CD4-positive, alpha-beta T cell (primary cell): ENCODE results near the gene TUBGCP6. TPM values are rescaled to one million over a fixed set of nuclear protein-coding genes. Genes with fewer than 3 reads are reported as not detected.

ENCODE experiments used
- ATAC-seq: fragments of 200-7000 bp; cut with Tn5 transposase; one replicate; pipeline ENCODE4 v1.10.0; 2022; ENCODE audit warnings: mild to moderate bottlenecking; ENCODE audit not compliant: poor library complexity
- CTCF ChIA-PET: fragments of 350-600 bp; sonication (Branson Sonifier 250); formaldehyde crosslinking; loops from one replicate; lab custom pipeline; 2021; ENCODE audit warnings: antibody characterized with exemption, inconsistent platforms; lab: Charles Lee
- POLR2A ChIA-PET: fragments of 350-600 bp; sonication (Branson Sonifier 250); formaldehyde crosslinking; loops from one replicate; lab custom pipeline; 2021; ENCODE audit warnings: antibody characterized with exemption, inconsistent platforms; lab: Charles Lee
- DNase-seq, 14 experiments: peaks; one replicate each; pipeline ENCODE4 v3.0.0-alpha.2; 2013 to 2020; ENCODE audit warnings: mixed read lengths in 2 of 14
- H3K27ac ChIP-seq, 2 donors: one replicate each; pipeline versions ENCODE4 v1.5.1 to v1.7.0; 2013; ENCODE audit warnings: low read length in 2 of 2, low read depth in 1 of 2, mild to moderate bottlenecking in 1 of 2
- H3K27me3 ChIP-seq, 2 experiments: 1 replicate in 1 of 2; 2 replicates in 1 of 2; pipeline versions ENCODE4 v1.6.1 to v1.7.0; 2013; ENCODE audit warnings: low read length in 2 of 2, control low read depth in 1 of 2, mild to moderate bottlenecking in 1 of 2, moderate library complexity in 1 of 2; ENCODE audit not compliant: insufficient read depth in 2 of 2, control insufficient read depth in 1 of 2
- H3K36me3 ChIP-seq: one replicate; pipeline ENCODE4 v1.6.1; 2013; ENCODE audit warnings: low read length, control low read depth; ENCODE audit not compliant: insufficient read depth
- H3K4me1 ChIP-seq: one replicate; pipeline ENCODE4 v1.6.1; 2013; ENCODE audit warnings: low read length, control low read depth; ENCODE audit not compliant: insufficient read depth
- H3K4me3 ChIP-seq: one replicate; pipeline ENCODE4 v1.5.1; 2013; ENCODE audit warnings: mild to moderate bottlenecking, low read length, moderate library complexity
- H3K9me3 ChIP-seq, 2 experiments: 1 replicate in 1 of 2; 2 replicates in 1 of 2; pipeline versions ENCODE4 v1.6.1 to v1.7.0; 2013; ENCODE audit warnings: low read length in 2 of 2, mild to moderate bottlenecking in 2 of 2, control low read depth in 1 of 2, moderate library complexity in 1 of 2; ENCODE audit not compliant: control insufficient read depth in 1 of 2, insufficient read depth in 1 of 2
- H3K27ac Mint-ChIP-seq: one replicate; pipeline ENCODE4 v1.8.0; 2020; ENCODE audit warnings: mixed read lengths
- H3K27me3 Mint-ChIP-seq: one replicate; pipeline ENCODE4 v1.8.0; 2021; ENCODE audit warnings: mixed read lengths
- H3K36me3 Mint-ChIP-seq: one replicate; pipeline ENCODE4 v1.8.0; 2021; ENCODE audit warnings: low read depth, mixed read lengths
- H3K4me1 Mint-ChIP-seq: one replicate; pipeline ENCODE4 v1.8.0; 2021; ENCODE audit warnings: low read depth, mixed read lengths
- H3K4me3 Mint-ChIP-seq: one replicate; pipeline ENCODE4 v1.8.0; 2020; ENCODE audit warnings: mild to moderate bottlenecking, mixed read lengths
- H3K9me3 Mint-ChIP-seq: one replicate; pipeline ENCODE4 v1.8.0; 2020; ENCODE audit warnings: mixed read lengths
- intact Hi-C, 2 experiments: fragments of 100-400 bp; cut with DNase I in 1 of 2; cut with micrococcal nuclease in 1 of 2; formaldehyde crosslinking; loops; one replicate each; pipeline versions ENCODE4 v1.15.1 to v1.9.0; 2023 to 2025; cut with DNase I, micrococcal nuclease
- total RNA-seq, 174 experiments: library from RNA in 2 of 174; stranded (reverse) in 2 of 174; gene quantifications; one replicate each; pipeline ENCODE4 v1.2.3 and lab custom pipeline; 2021 to 2026
- TF ChIP-seq, protein P1 (sequence below): fragments of 200-600 bp; IDR thresholded peaks from one replicate; pipeline ENCODE4 v1.8.0; 2022; ENCODE audit warnings: antibody characterized with exemption, mild to moderate bottlenecking

TUBGCP6 gene
- total RNA-seq, 2 experiments from 2014 or later, result 124 to 126 TPM

DNA sequence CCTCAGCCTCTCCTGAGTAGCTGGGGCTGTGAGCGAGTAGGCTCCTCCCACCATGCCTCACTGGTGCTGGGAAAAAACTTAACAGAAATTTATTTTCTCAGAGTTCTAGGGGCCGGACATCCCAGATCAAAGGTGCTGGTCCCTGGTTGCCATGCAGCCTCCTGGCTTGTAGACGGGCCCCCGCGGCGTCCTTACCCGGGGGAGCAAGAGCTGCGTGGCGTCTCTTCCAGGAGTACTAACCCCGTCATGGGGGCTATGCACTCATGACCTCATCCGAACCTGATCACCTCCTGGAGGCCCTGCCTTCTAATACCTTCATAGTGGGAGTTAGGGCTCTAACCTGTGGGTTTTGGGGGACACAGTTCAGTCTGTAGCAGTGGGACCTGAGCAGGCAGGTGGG, 56.5 kb downstream of the TUBGCP6 start:
- no peaks in the 10 kb centered on the region for H3K9me3 ChIP-seq
- H3K27me3 ChIP-seq, result peaks cover 0 to 2% of the 10 kb centered on the region in 2 experiments
- peaks cover 44% of the 10 kb centered on the region for H3K4me1 Mint-ChIP-seq
- peak in 1 of 14 experiments; percentile 20 for DNase-seq
- TF ChIP-seq, protein P1, sequence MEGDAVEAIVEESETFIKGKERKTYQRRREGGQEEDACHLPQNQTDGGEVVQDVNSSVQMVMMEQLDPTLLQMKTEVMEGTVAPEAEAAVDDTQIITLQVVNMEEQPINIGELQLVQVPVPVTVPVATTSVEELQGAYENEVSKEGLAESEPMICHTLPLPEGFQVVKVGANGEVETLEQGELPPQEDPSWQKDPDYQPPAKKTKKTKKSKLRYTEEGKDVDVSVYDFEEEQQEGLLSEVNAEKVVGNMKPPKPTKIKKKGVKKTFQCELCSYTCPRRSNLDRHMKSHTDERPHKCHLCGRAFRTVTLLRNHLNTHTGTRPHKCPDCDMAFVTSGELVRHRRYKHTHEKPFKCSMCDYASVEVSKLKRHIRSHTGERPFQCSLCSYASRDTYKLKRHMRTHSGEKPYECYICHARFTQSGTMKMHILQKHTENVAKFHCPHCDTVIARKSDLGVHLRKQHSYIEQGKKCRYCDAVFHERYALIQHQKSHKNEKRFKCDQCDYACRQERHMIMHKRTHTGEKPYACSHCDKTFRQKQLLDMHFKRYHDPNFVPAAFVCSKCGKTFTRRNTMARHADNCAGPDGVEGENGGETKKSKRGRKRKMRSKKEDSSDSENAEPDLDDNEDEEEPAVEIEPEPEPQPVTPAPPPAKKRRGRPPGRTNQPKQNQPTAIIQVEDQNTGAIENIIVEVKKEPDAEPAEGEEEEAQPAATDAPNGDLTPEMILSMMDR, result no peak
- peaks cover 10% of the 10 kb centered on the region for H3K36me3 ChIP-seq
- H3K4me3 ChIP-seq, result no peak overlapping the region
- no peaks in the 10 kb centered on the region for H3K9me3 Mint-ChIP-seq
- H3K4me1 ChIP-seq, result peaks cover 81% of the 10 kb centered on the region
- intact Hi-C loops, result loop anchor here in 1 of 2 experiments (5.0 kb wide), 2 partner anchors 54 to 271 kb away; partner anchors contain the start of genes ALG12 and CRELD2
- H3K27ac ChIP-seq, result peak overlapping the region; percentile 94 to 99
- H3K27ac Mint-ChIP-seq, result peak overlapping the region; percentile 96
- peaks cover 4% of the 10 kb centered on the region for H3K27me3 Mint-ChIP-seq
- ATAC-seq, result no peak
- peaks cover 27% of the 10 kb centered on the region for H3K36me3 Mint-ChIP-seq
- ChIA-PET POLR2A (no interaction called here), CTCF (no interaction called here)
- H3K4me3 Mint-ChIP-seq, result peak overlapping the region; percentile 65

DNA sequence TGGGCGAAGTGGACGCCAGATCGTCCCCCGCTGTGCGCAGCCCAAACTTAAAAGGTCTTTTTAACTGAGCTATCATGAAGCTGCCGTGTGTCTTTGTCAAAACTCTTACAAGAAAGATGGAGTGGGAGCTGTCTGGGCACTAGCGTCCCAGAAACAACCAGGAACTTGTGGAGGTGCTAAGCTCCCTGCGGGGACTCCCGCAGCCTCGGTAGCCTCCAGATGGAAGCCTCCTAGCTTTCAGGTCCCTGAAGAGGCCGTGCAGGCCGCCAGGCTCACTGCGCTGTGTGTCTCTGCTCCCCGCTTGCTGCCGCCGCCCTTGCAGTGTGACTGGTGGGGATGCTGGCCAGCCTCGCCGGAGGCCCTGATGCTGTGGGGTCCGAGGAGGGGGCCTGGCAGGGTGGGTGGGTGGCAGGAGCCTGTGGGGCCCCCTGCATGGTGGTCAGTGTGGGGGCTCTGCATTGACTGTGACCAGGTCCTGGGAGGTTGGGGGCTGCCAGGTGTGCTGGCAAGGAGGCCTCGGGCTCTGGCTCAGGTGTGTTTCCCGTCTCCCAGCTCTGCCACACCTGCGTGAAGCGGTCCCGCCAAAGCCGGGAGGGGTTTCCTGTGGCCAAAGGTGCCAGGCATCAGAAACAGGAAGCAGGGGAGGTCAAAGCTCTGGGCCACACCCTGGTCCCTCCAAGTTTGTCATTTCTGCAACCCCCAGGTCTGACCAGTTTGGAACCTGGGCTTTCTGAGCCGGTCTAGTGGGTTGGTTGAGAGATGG, 57.9 kb downstream of the TUBGCP6 start:
- H3K27me3 ChIP-seq, result peaks cover 0 to 2% of the 10 kb centered on the region in 2 experiments
- peaks cover 33% of the 10 kb centered on the region for H3K4me1 Mint-ChIP-seq
- CTCF ChIA-PET, result no interaction called here
- intact Hi-C loops, result loop anchor here in 1 of 2 experiments (5.0 kb wide), 2 partner anchors 55 to 270 kb away; partner anchors contain the start of genes ALG12 and CRELD2
- H3K27ac ChIP-seq, result peak overlapping the region; percentile 56 to 60
- H3K36me3 ChIP-seq, result peaks cover 4% of the 10 kb centered on the region
- H3K4me3 Mint-ChIP-seq, result peak overlapping the region; percentile 95
- H3K36me3 Mint-ChIP-seq, result peaks cover 18% of the 10 kb centered on the region
- H3K4me3 ChIP-seq, result peak overlapping the region; percentile 62
- peaks cover 67% of the 10 kb centered on the region for H3K4me1 ChIP-seq
- DNase-seq, result peak in 5 of 14 experiments; percentile 19 to 61 (median 52)
- no peaks in the 10 kb centered on the region for H3K9me3 Mint-ChIP-seq
- peak overlapping the region; percentile 96 for H3K27ac Mint-ChIP-seq
- ATAC-seq, result no peak
- POLR2A ChIA-PET, result interaction anchor here (0.7 to 1.4 kb wide), 2 partner anchors 14 to 20 kb away, joined by 5 to 9 read pairs; no protein-coding TSS in a partner anchor
- TF ChIP-seq, protein P1, result no peak
- H3K9me3 ChIP-seq, result no peaks in the 10 kb centered on the region
- peaks cover 4% of the 10 kb centered on the region for H3K27me3 Mint-ChIP-seq

DNA sequence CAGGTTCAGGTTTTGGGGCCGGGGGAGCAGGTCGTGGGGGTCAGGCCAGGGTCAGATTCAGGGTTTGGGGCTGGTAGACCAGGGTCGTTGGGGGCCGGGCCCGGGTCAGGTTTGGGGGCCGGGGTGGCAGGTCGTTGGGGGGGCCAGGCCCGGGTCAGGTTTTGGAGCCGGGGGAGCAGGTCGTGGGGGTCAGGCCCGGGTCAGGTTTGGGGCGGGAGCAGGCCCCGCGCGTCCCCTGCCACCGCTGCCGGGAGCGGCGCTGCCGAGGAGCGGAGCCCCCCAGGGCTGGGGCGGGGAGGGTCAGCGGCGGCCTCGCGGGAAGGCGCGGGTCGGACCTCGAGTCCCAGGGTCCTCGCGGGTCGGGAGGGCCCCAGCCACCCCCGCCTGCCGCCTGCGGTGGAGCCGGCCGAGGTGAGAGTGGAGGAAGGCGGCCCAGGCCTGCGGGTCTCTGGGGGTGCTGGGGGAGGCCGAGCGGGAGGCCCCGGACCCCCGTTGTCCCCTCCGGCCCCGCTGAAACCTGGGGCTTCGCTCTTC, 58.6 kb downstream of the TUBGCP6 start:
- TF ChIP-seq, protein P1, result no peak
- ATAC-seq (no peak), DNase-seq (no peak)
- no peaks in the 10 kb centered on the region for H3K9me3 Mint-ChIP-seq
- Histone ChIP-seq H3K4me3 (peak overlapping the region; percentile 62), H3K36me3 (peaks cover 4% of the 10 kb centered on the region), H3K27me3 (peaks cover 0 to 2% of the 10 kb centered on the region in 2 experiments), H3K27ac (peak overlapping the region; percentile 56 to 60), H3K4me1 (peaks cover 60% of the 10 kb centered on the region), H3K9me3 (no peaks in the 10 kb centered on the region)
- intact Hi-C loops, result loop anchor here in 1 of 2 experiments (5.0 kb wide), 2 partner anchors 56 to 269 kb away; partner anchors contain the start of genes ALG12 and CRELD2
- POLR2A ChIA-PET, result no interaction called here
- peaks cover 27% of the 10 kb centered on the region for H3K4me1 Mint-ChIP-seq
- peak overlapping the region; percentile 95 for H3K4me3 Mint-ChIP-seq
- H3K36me3 Mint-ChIP-seq, result peaks cover 13% of the 10 kb centered on the region
- CTCF ChIA-PET, result no interaction called here
- H3K27me3 Mint-ChIP-seq, result peaks cover 4% of the 10 kb centered on the region
- H3K27ac Mint-ChIP-seq, result peak overlapping the region; percentile 96
